ENCODE results near the gene PTPRG.

DNA sequence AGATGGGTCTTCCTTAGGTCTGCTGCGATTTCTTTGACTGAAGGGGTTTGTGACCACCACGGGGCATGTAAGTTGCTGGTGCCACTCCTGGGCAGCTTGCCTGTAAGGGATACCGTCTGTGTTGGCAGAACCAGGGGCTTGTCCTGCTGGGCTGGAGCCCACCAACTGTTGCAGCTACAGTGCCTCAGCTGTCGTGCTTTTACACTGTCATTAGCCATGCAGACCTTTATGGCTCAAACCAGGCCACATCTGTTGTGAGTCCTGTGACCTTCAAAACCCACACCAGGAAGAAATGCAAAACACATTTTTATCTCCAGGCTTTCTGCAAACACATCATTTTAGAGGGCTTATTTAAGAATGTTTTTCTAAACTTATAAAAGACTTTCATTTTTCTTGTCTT lies 168.7 kb downstream of the PTPRG start:
- TF ChIP-seq, protein P1, sequence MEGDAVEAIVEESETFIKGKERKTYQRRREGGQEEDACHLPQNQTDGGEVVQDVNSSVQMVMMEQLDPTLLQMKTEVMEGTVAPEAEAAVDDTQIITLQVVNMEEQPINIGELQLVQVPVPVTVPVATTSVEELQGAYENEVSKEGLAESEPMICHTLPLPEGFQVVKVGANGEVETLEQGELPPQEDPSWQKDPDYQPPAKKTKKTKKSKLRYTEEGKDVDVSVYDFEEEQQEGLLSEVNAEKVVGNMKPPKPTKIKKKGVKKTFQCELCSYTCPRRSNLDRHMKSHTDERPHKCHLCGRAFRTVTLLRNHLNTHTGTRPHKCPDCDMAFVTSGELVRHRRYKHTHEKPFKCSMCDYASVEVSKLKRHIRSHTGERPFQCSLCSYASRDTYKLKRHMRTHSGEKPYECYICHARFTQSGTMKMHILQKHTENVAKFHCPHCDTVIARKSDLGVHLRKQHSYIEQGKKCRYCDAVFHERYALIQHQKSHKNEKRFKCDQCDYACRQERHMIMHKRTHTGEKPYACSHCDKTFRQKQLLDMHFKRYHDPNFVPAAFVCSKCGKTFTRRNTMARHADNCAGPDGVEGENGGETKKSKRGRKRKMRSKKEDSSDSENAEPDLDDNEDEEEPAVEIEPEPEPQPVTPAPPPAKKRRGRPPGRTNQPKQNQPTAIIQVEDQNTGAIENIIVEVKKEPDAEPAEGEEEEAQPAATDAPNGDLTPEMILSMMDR (IDR thresholded peaks at IDR 0.05): no peak
- no peak for TF ChIP-seq POLR2A (IDR thresholded peaks at IDR 0.05)

Data from body of pancreas (tissue), 4 donors.